HEK293T (cell line): ENCODE results near the gene ZDHHC24.

Experiments used
- CTCF ChIA-PET: fragments of 350-600 bp; formaldehyde crosslinking; extraction: SDS; loops from one replicate; lab custom pipeline; 2021; ENCODE audit warnings: antibody characterized with exemption, inconsistent platforms; lab: Yijun Ruan, JAX
- POLR2A ChIA-PET: fragments of 350-600 bp; formaldehyde crosslinking; extraction: SDS; loops from one replicate; lab custom pipeline; 2020; ENCODE audit warnings: antibody characterized with exemption, inconsistent platforms; lab: Yijun Ruan, JAX
- DNase-seq: peaks from one replicate; pipeline ENCODE4 v3.0.0; 2012; ENCODE audit warnings: mixed read lengths; ENCODE audit errors: extremely low spot score
- ARNT ChIP-seq: fragments of 450-650 bp; IDR thresholded peaks from 2 replicates; pipeline ENCODE4 v1.6.1; 2017; ENCODE audit warnings: mild to moderate bottlenecking
- BHLHE40 ChIP-seq: fragments of 450-650 bp; IDR thresholded peaks from 2 replicates; pipeline ENCODE4 v1.6.1; 2016; ENCODE audit warnings: mild to moderate bottlenecking, moderate library complexity, borderline replicate concordance
- CTBP1 ChIP-seq: fragments of 450-650 bp; IDR thresholded peaks from 2 replicates; pipeline ENCODE4 v1.6.1; 2016; ENCODE audit warnings: borderline replicate concordance
- ELF4 ChIP-seq: fragments of 450-650 bp; IDR thresholded peaks from 2 replicates; pipeline ENCODE4 v1.6.1; 2017; ENCODE audit warnings: antibody characterized with exemption
- FOXA1 ChIP-seq: fragments of 450-650 bp; IDR thresholded peaks from 2 replicates; pipeline ENCODE4 v1.6.1; 2016; ENCODE audit warnings: mild to moderate bottlenecking
- FOXK2 ChIP-seq: fragments of 450-650 bp; IDR thresholded peaks from 2 replicates; pipeline ENCODE4 v1.6.1; 2016; ENCODE audit warnings: mild to moderate bottlenecking
- FOXM1 ChIP-seq: fragments of 450-650 bp; IDR thresholded peaks from 2 replicates; pipeline ENCODE4 v1.6.1; 2017; ENCODE audit warnings: mild to moderate bottlenecking, borderline replicate concordance
- HDGF ChIP-seq: fragments of 450-650 bp; IDR thresholded peaks from 2 replicates; pipeline ENCODE4 v1.6.1; 2017; ENCODE audit warnings: antibody characterized with exemption, borderline replicate concordance
- L3MBTL2 ChIP-seq: fragments of 450-650 bp; conservative IDR thresholded peaks from 2 replicates; pipeline ENCODE4 v1.6.1; 2016; ENCODE audit warnings: mild to moderate bottlenecking
- LEF1 ChIP-seq: fragments of 450-650 bp; IDR thresholded peaks from 2 replicates; pipeline ENCODE4 v1.6.1; 2017; ENCODE audit warnings: mild to moderate bottlenecking, borderline replicate concordance
- NFRKB ChIP-seq: fragments of 450-650 bp; IDR thresholded peaks from 2 replicates; pipeline ENCODE4 v1.6.1; 2016; ENCODE audit warnings: mild to moderate bottlenecking, moderate library complexity
- PKNOX1 ChIP-seq: fragments of 450-650 bp; IDR thresholded peaks from 2 replicates; pipeline ENCODE4 v1.6.1; 2016
- SP1 ChIP-seq: fragments of 450-650 bp; IDR thresholded peaks from 2 replicates; pipeline ENCODE4 v1.6.1; 2017
- SUZ12 ChIP-seq: fragments of 450-650 bp; IDR thresholded peaks from 2 replicates; pipeline ENCODE4 v1.6.1; 2016; ENCODE audit warnings: mild to moderate bottlenecking
- TARDBP ChIP-seq: fragments of 450-650 bp; IDR thresholded peaks from 2 replicates; pipeline ENCODE4 v1.6.1; 2016
- ZNF384 ChIP-seq: fragments of 450-650 bp; IDR thresholded peaks from 2 replicates; pipeline ENCODE4 v1.6.1; 2016

ZDHHC24 gene

GRCh38 chr11:66568124-66568916, 22.5 kb upstream of the ZDHHC24 start, which contains the start of gene CTSF:
TSS of gene CTSF (minus strand) at chr11:66568606. CDS start at chr11:66568486, 120 bp downstream.
- ChIA-PET CTCF (interaction anchor here (1.1 kb wide), 1 partner anchor 257 kb away, joined by 4 read pairs; no protein-coding TSS in a partner anchor), POLR2A (interaction anchor here (1.0 to 1.5 kb wide), 6 partner anchors 9 to 110 kb away, joined by 3 to 7 read pairs (median 4); partner anchors contain the start of genes RBM4, RBM4B and ZDHHC24)
- TF ChIP-seq L3MBTL2 (peak; percentile 90), TARDBP (no peak), SP1 (no peak)
- peak; percentile 74 for DNase-seq

GRCh38 chr11:66567787-66568123, 21.9 kb upstream of the ZDHHC24 start:
- TF ChIP-seq PKNOX1 (no peak), FOXM1 (no peak), BHLHE40 (no peak), TARDBP (no peak), ARNT (no peak), FOXA1 (no peak), ELF4 (no peak)
- CTCF ChIA-PET, result no interaction called here
- DNase-seq, result no peak
- POLR2A ChIA-PET, result interaction anchor here (1.5 kb wide), 3 partner anchors 10 to 110 kb away, joined by 3 to 7 read pairs (median 4); partner anchors contain the start of genes RBM4 and RBM4B

GRCh38 chr11:66566221-66566620, 20.4 kb upstream of the ZDHHC24 start:
- ChIA-PET POLR2A (no interaction called here), CTCF (no interaction called here)
- no peak for TF ChIP-seq FOXK2
- no peak for TF ChIP-seq SP1
- TF ChIP-seq HDGF, result no peak
- TF ChIP-seq PKNOX1, result no peak
- no peak for TF ChIP-seq LEF1
- no peak for TF ChIP-seq L3MBTL2
- TF ChIP-seq TARDBP, result no peak
- TF ChIP-seq FOXM1, result no peak
- TF ChIP-seq ELF4, result no peak
- no peak for TF ChIP-seq CTBP1
- no peak for TF ChIP-seq FOXA1
- no peak for DNase-seq

GRCh38 chr11:66564984-66565383, 19.1 kb upstream of the ZDHHC24 start:
- TF ChIP-seq ZNF384, result no peak
- no peak for TF ChIP-seq FOXK2
- TF ChIP-seq HDGF, result no peak
- TF ChIP-seq TARDBP, result no peak
- no peak for TF ChIP-seq L3MBTL2
- TF ChIP-seq FOXM1, result no peak
- TF ChIP-seq SUZ12, result no peak
- TF ChIP-seq LEF1, result no peak
- CTCF ChIA-PET, result interaction anchor here (0.7 kb wide), 1 partner anchor 806 kb away, joined by 4 read pairs; no protein-coding TSS in a partner anchor
- DNase-seq, result no peak
- POLR2A ChIA-PET, result no interaction called here

DNA sequence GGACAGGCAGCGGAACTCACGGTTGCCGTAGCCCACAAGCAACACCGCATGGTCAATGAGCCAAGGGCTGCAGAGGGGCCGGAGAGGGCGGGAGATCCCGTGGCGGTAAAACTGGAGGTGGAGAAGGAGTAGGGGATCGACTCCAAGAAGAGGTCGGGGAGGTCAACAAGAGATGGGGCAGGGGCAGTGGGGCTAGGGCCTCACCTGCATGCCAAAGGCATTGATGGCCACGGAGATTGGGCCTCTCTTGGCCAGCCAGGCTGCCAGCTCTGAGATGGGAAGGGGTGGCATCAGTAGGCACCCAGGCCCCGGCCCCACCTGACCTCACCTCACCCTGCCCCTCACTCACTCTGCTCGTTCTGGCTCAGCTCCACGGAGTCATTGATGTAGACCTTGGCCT, 18.7 kb upstream of the ZDHHC24 start:
- ChIA-PET POLR2A (no interaction called here), CTCF (interaction anchor here (0.7 kb wide), 1 partner anchor 806 kb away, joined by 4 read pairs; no protein-coding TSS in a partner anchor)
- DNase-seq, result no peak
- no peak for TF ChIP-seq ZNF384

DNA sequence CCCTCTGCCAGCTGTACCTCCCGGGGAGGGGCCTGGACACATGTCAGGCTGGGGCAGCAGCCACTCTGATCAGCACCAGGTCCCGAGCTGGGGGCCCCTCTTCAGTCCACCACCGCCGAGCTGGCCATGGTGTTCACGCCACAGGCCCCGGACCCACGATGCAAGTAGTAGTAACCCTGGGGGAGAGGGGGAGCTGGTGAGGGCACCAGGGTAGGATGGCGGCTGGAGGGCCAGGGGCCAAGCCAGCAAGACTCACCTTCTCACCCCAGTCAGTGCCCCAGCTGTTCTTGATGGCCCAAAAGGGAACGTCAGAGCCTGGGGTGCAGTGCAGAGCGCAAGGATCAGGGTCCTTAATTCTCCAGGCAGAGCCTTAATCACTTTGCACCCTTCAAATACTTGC, 18.0 kb upstream of the ZDHHC24 start:
- ChIA-PET CTCF (no interaction called here), POLR2A (interaction anchor here (1.2 kb wide), 1 partner anchor 52 kb away, joined by 3 read pairs; the partner anchor contains the start of gene RBM14)
- TF ChIP-seq FOXM1 (no peak), ARNT (no peak), FOXK2 (no peak), TARDBP (no peak), SUZ12 (no peak), FOXA1 (no peak), ELF4 (no peak), LEF1 (no peak), CTBP1 (no peak), NFRKB (no peak), SP1 (no peak), ZNF384 (no peak), BHLHE40 (no peak), PKNOX1 (no peak), L3MBTL2 (no peak), HDGF (no peak)

More for the DNA sequence above, 18.0 kb upstream of the ZDHHC24 start:
- no peak for DNase-seq
